Measurements from ENCODE around the gene JAK1. TPM values are rescaled to one million over a fixed set of nuclear protein-coding genes. Genes with fewer than 3 reads are reported as not detected.

Gene JAK1
- total RNA-seq, 2 donors from 2014 or later, result 84.3 to 117 TPM

GRCh38 chr1:64956010-64956640 lies 10.2 kb downstream of the JAK1 start:
- ATAC-seq (peak; percentile 22), DNase-seq (no peak)
- intact Hi-C loops (cut with DNase I, micrococcal nuclease), result no loop called here

GRCh38 chr1:64955097-64956009 lies 11.0 kb downstream of the JAK1 start:
- peak; percentile 51 for ATAC-seq
- DNase-seq, result peak in 1 of 2 donors; percentile 48
- intact Hi-C loops (cut with DNase I, micrococcal nuclease), result no loop called here

- intact Hi-C loops (cut with DNase I, micrococcal nuclease), result no loop called here
- DNase-seq (no peak), ATAC-seq (peak; percentile 86)
Observed at GRCh38 chr1:64953241-64953640, 13.1 kb downstream of the JAK1 start.

GRCh38 chr1:64950284-64950809 lies 16.0 kb downstream of the JAK1 start:
- DNase-seq (no peak), ATAC-seq (no peak)
- intact Hi-C loops (cut with DNase I, micrococcal nuclease), result no loop called here

GRCh38 chr1:64948905-64949833 lies 17.2 kb downstream of the JAK1 start:
- intact Hi-C loops (cut with DNase I, micrococcal nuclease), result no loop called here
- no peak for DNase-seq
- ATAC-seq, result peak; percentile 41

- intact Hi-C loops (cut with DNase I, micrococcal nuclease), result no loop called here
- ATAC-seq (no peak), DNase-seq (no peak)
Observed at GRCh38 chr1:64948216-64948615, 18.1 kb downstream of the JAK1 start.

- ATAC-seq (no peak), DNase-seq (no peak)
- intact Hi-C loops (cut with DNase I, micrococcal nuclease), result no loop called here
Observed at GRCh38 chr1:64946916-64947315, 19.4 kb downstream of the JAK1 start.

- intact Hi-C loops (cut with DNase I, micrococcal nuclease), result no loop called here
- no peak for ATAC-seq
- DNase-seq, result no peak
Observed at GRCh38 chr1:64944913-64945312, 21.4 kb downstream of the JAK1 start.

GRCh38 chr1:64942675-64943074 lies 23.7 kb downstream of the JAK1 start:
- DNase-seq (no peak), ATAC-seq (no peak)
- intact Hi-C loops (cut with DNase I, micrococcal nuclease), result no loop called here

GRCh38 chr1:64942118-64942517 lies 24.2 kb downstream of the JAK1 start:
- no peak for DNase-seq
- intact Hi-C loops (cut with DNase I, micrococcal nuclease), result no loop called here
- no peak for ATAC-seq

GRCh38 chr1:64941461-64942117 lies 24.8 kb downstream of the JAK1 start:
- DNase-seq, result no peak
- no peak for ATAC-seq
- intact Hi-C loops (cut with DNase I, micrococcal nuclease), result no loop called here

GRCh38 chr1:64940025-64940424 lies 26.3 kb downstream of the JAK1 start:
- DNase-seq (no peak), ATAC-seq (no peak)
- intact Hi-C loops (cut with DNase I, micrococcal nuclease), result no loop called here

GRCh38 chr1:64938991-64939390 lies 27.4 kb downstream of the JAK1 start:
- intact Hi-C loops (cut with DNase I, micrococcal nuclease), result no loop called here
- ATAC-seq, result no peak
- no peak for DNase-seq

- ATAC-seq (no peak), DNase-seq (no peak)
- intact Hi-C loops (cut with DNase I, micrococcal nuclease), result no loop called here
Observed at GRCh38 chr1:64936956-64937355, 29.4 kb downstream of the JAK1 start.

- ATAC-seq (peak; percentile 91), DNase-seq (peak in 1 of 2 donors; percentile 49)
- intact Hi-C loops (cut with DNase I, micrococcal nuclease), result no loop called here
Observed at GRCh38 chr1:64935551-64936155, 30.7 kb downstream of the JAK1 start.

GRCh38 chr1:64934878-64935275 lies 31.5 kb downstream of the JAK1 start:
- intact Hi-C loops (cut with DNase I, micrococcal nuclease), result no loop called here
- DNase-seq (no peak), ATAC-seq (no peak)

- intact Hi-C loops (cut with DNase I, micrococcal nuclease), result no loop called here
- no peak for ATAC-seq
- DNase-seq, result no peak
Observed at GRCh38 chr1:64934115-64934877, 32.1 kb downstream of the JAK1 start.

Measured in left colon (tissue), 2 donors.